ENCODE measurements around the gene WDR7.

GRCh38 chr18:56919190-56919589 lies 268.0 kb downstream of the WDR7 start:
- TF ChIP-seq RCOR1 (IDR thresholded peaks at IDR 0.05; ENCODE audit: insufficient replicate concordance, low read length) (no peak), CTCF (conservative IDR thresholded peaks at IDR 0.05; ENCODE audit: low read depth, low read length) (no peak), SMC3 (IDR thresholded peaks at IDR 0.05; ENCODE audit: low read depth, low read length) (no peak)
- TF ChIP-seq, protein P1, sequence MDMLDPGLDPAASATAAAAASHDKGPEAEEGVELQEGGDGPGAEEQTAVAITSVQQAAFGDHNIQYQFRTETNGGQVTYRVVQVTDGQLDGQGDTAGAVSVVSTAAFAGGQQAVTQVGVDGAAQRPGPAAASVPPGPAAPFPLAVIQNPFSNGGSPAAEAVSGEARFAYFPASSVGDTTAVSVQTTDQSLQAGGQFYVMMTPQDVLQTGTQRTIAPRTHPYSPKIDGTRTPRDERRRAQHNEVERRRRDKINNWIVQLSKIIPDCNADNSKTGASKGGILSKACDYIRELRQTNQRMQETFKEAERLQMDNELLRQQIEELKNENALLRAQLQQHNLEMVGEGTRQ (IDR thresholded peaks at IDR 0.05; ENCODE audit: low read depth, low read length): no peak
